Measurements from ENCODE around the gene DDX25.
"Not testable (repeated sequence)": the region's sequence is repeated elsewhere in the genome, so short reads cannot be mapped to it uniquely, and the experiment has no call there.

DDX25 gene

DNA sequence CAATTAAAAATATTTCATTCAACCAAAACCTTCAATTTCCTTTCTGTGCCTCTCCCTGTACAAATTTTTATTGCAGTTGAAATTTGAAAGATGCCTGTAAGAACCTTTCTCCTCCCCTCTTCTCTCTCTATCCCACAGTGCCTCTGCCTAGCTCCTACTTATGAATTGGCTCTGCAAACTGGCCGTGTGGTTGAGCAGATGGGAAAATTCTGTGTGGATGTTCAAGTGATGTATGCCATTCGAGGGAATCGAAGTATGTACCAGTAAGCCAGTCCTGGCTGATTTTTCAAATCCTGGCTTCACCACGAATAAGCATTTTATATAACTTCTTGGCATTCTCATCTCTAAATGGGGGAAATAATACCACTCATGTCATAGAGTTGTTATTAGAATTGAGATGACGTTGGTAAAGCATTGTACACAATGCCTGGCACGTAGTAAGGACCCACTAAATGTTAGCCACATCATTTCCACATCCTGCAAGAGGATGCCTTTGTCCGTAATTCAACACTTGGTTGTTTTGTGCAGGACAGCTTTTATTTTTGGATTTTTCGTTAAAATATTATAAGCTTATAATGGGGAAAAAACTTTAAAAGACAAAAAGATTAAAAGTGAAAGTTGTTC, 6.0 kb downstream of the DDX25 start:
- no peak for DNase-seq

GRCh38 chr11:125914601-125915000, 10.3 kb downstream of the DDX25 start:
- not testable (repeated sequence) for DNase-seq

- DNase-seq = no peak
Observed at GRCh38 chr11:125916683-125917347, 12.5 kb downstream of the DDX25 start.

GRCh38 chr11:125918140-125918840, 14.0 kb downstream of the DDX25 start:
- DNase-seq = no peak

DNA sequence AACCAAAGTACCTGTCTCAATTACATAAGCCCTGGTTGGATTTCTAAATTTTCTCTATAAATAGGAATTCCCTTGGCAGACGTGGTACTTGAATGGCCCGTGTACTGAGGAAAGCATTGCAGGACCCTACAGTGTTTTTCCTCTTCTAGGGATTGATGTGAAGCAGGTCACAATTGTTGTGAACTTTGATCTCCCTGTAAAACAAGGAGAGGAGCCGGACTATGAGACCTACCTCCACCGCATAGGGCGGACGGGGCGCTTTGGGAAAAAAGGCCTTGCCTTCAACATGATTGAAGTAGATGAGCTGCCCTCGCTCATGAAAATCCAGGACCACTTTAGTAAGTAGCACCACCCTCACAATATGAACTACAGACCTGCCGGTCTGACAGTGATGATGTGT, 16.7 kb downstream of the DDX25 start:
- no peak for DNase-seq

- DNase-seq = no peak
Observed at GRCh38 chr11:125922156-125922555, 17.8 kb downstream of the DDX25 start.

- peak; percentile 13 for DNase-seq
Observed at GRCh38 chr11:125923012-125923579, 18.8 kb downstream of the DDX25 start.

DNA sequence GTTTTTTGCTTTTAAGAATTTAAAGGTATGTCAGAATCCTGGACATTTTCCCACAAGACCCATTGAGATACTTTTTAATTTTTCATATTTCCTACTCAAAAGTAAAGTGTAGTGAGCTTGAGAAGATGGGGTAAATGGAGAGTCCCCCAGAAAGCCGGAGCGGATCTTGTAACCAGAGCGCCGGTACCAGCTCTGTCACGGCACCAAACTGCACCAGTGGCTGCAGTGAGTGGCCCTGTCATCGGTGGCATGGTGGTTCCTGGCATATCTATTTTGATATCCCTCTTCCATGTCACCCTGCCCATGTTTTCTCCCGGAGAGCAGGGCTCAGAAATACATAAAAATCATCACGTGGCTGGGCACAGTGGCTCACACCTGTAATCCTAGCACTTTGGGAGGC, 19.3 kb downstream of the DDX25 start:
- DNase-seq = no peak

- DNase-seq = no peak
Observed at GRCh38 chr11:125924384-125925007, 20.2 kb downstream of the DDX25 start.

- DNase-seq = no peak
Observed at GRCh38 chr11:125925247-125925740, 21.0 kb downstream of the DDX25 start.

DNA sequence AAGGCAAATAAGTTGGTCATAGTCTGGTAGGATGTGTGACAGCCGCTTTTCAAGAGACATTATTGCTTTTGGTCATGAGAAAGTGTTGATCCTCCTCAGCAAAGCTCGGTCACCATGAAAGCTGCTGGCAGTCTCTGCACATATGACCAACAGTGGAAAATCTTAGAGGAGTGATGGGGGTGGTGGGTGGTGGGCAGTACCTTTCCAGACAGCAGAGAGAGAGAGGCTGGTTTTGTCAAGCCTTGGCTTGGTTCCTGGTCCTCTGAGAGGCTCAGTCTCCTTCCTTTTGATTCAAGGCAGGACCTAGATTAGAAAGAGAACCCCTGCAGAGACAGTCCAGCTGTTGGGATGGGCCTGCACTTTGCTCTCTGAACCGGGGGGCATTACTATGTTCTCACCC, 21.5 kb downstream of the DDX25 start:
- DNase-seq = no peak

DNA sequence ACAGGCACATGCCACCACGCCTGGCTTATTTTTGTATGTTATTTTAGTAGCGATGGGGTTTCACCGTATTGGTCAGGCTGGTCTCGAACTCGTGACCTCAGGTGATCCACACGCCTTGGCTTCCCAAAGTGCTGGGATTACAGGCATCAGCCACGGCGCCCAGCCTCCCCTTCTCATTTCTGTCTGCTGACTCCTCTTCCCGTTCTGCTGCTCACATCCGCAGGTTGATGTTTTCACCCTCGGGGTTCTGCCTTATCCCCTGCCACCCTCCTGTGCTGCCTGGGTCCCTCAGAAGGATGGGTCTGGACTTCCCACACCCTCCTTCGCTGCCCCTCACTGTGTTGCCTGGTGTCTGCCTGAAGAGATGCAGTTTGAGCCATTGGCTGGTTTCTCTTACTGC, 22.4 kb downstream of the DDX25 start:
- DNase-seq = no peak

GRCh38 chr11:125929445-125930075, 25.3 kb downstream of the DDX25 start:
- no peak for DNase-seq

DNA sequence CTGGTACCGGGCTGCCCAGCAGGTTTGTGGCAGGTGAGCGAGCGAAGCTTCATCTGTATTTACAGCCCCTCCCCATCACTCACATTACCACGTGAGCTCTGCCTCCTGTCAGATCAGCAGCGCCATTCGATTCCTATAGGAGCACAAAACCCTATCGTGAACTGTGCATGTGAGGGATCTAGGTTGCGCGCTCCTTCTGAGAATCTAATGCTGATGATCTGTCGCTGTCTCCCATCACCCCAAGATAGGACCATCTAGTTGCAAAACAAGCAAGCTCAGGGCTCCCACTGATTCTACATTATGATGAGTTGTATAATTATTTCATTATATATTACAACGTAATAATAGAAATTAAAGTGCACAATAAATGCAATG, 25.8 kb downstream of the DDX25 start:
- no peak for DNase-seq

- DNase-seq = no peak
Observed at GRCh38 chr11:125931116-125931515, 26.8 kb downstream of the DDX25 start.

DNA sequence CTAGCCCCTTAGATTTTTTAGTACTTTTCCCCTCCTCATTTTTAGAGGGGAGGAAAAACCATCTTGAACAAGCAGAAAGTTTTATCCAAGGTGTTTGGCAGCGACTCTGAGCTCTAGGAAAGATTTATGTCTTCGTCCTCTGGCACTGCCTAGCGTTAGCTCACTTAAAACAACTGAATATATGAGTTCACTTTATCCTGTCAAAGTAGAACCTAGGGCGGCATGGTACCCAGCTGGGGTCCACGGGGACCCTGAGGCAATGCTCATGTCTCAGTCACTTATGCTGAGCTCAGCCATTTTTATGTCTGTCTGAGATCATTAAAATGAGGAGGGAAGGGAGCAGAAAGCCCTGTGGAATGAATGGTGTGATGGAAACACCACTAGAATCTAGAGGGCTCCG, 27.4 kb downstream of the DDX25 start:
- no peak for DNase-seq

- no peak for DNase-seq
Observed at GRCh38 chr11:125932301-125932700, 28.0 kb downstream of the DDX25 start.

- no peak for DNase-seq
Observed at GRCh38 chr11:125933030-125933813, 28.9 kb downstream of the DDX25 start.

DNA sequence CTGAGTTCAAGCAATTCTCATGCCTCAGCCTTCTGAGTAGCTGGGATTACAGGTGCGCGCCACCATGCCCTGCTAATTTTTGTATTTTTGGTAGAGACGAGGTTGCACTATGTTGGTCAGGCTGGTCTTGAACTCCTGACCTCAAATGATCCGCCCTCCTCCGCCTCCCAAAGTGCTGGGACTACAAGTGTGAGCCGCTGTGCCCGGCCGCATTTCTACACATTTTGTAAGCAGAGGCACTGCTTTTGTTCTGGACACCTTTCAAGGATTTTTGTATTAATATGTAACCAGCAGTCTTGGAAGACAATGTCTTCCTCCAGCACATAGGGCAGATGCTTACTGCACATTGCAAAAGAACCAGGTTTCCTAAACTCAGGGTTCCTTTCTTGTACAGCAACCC, 30.2 kb downstream of the DDX25 start:
- no peak for DNase-seq

GRCh38 chr11:125935056-125935455, 30.7 kb downstream of the DDX25 start:
- no peak for DNase-seq

- DNase-seq = no peak
Observed at GRCh38 chr11:125935618-125936199, 31.4 kb downstream of the DDX25 start.

DNA sequence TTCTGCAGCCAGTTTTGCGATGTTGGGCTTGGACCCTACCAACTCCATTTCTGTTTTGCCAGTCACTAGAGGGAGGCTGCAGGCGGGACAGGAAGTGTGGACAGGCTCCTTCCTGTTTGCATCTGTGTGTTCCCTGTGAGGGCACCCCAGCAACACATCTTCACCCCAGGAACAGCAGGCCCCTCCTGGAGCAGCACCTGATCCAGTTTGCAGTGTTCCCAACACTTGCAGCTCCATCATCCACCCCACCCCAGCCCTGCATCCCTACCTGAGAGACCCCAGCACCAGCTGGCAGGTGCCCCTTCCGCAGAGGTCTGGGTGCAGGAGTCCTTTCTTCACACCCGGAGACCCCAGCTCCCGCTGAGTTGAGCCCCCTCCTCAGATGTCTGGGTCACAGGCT, 34.1 kb downstream of the DDX25 start:
- DNase-seq = no peak

Measured in NCI-H1436 treated with DMSO at 0.1 percent for 48 hours (cell line).